ENCODE results near the gene HPCAL1.
A peak's percentile ranks its signal among the peaks of the same experiment; 100 is the strongest.
"Not testable (repeated sequence)": the region's sequence is repeated elsewhere in the genome, so short reads cannot be mapped to it uniquely, and the experiment has no call there.

Gene HPCAL1

GRCh38 chr2:10448576-10449485, 146.1 kb downstream of the HPCAL1 start:
- peak; percentile 48 for DNase-seq

GRCh38 chr2:10449486-10449831, 146.8 kb downstream of the HPCAL1 start:
- no peak for DNase-seq

DNA sequence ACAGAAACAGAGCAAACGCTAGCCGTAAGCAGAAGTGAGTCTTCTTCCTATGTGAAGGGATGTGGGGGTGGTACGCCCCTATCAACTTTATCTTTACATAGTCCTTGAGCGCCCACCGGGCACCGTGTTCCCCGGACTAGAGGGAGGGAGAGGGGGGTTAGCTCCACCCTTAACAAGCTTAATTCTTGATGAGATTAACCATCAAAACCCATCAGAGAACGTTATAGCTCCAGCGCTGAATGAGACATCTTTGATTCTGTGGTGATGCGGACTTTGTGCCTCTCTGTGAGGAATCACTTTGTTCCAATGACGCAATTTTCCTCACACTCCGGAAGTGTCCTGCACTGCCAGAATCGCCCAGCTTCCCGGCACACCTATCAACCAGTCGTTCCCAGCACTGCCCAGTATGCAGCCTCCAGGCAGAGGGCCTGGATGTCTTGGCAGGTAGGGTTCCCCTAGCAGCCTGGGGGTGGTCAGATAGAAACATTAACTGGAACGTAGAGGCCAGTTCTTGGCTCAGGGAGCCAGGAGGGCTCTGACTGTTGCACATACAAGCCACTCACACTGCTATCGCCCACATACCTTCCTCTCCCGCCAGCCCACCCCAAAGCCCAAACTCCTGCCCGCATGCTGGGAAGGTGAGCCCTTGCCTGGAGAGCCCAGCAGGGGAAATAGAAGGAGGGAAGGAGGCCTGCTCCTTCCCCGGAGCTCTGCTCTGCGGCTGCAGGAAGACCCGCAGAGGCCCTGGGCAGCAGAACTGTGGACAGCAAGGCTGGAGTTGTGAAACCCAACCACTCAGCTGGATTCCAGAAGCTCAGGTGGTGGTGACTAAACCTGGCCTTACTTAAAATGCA, 147.4 kb downstream of the HPCAL1 start:
- DNase-seq: no peak

- no peak for DNase-seq
These were observed 149.1 kb downstream of the HPCAL1 start for GRCh38 chr2:10451819-10452218.

- peak; percentile 83 for DNase-seq
These were observed 149.6 kb downstream of the HPCAL1 start for GRCh38 chr2:10452312-10452711.

DNA sequence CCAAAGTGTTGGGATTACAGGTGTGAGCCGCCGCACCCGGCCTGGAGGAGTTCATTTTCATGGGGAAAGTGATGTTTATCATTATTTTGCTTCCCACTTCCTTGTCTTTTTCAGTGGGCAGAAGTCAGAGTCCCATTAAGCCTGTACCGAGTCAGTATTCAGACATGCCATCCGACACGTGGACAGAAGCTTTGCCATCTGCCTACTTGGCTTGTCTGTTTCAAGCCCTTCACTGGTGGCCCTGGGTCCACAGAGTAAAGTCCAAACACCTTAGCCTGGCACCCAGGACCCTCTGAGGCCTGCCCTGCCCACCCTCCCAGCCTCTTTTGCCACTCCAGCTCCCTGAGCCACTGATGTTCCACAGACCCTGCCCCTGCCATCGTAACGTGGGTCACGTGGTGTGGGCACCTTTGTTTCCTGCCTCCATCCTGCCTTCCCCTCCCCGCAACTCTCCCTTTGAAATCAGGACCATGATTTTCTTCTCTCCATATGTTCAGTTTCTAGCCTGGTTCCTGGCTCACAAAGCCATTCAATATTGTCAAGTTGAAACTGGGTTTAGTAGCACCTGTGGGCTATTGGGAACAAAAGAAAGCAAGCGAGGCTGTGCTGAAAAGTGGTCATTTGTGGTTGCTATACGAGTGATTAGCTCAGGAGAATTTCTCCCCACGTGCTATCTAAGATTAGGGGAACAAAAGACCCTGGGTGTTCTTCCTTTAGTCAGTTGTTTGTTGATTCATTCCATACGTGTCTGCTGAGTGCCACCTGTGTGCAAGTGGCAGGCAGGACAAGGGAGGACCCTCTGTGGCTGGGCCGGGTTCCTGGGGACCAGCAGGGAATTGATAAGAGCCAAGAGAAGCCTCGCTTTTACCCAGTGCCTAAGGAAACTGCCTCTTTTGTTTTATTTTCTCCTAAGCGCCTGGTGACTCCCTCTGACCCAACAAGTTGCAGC, 150.5 kb downstream of the HPCAL1 start:
- DNase-seq: peak; percentile 8

GRCh38 chr2:10453905-10454298, 151.2 kb downstream of the HPCAL1 start:
- no peak for DNase-seq

GRCh38 chr2:10454505-10454904, 151.8 kb downstream of the HPCAL1 start:
- DNase-seq: no peak

GRCh38 chr2:10457195-10457594, 154.5 kb downstream of the HPCAL1 start:
- not testable (repeated sequence) for DNase-seq

GRCh38 chr2:10457846-10458598, 155.3 kb downstream of the HPCAL1 start:
- no peak for DNase-seq

DNA sequence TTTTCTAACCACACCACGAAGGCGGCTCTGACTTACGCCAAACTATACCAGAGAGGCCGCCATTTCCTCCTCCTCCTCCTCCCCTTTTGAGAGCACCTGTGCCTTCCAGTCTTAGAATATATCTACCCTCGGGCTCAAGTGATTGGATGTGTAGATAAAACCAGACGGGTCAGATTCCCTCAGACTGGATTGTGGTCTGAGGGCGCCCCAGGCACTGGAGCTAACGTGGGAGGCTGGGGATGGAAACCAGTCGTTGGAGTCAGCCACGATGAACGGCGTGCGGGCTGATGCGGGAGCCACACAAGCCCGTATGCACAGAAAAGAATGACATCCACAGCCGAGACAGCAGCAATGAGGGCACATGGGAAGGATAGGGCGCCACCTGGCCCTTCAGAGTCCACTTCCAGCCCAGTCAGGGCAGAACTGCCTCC, 157.7 kb downstream of the HPCAL1 start:
- DNase-seq: no peak

GRCh38 chr2:10462178-10463083, 159.7 kb downstream of the HPCAL1 start:
- DNase-seq: no peak

- no peak for DNase-seq
These were observed 163.2 kb downstream of the HPCAL1 start for GRCh38 chr2:10465910-10466309.

GRCh38 chr2:10466801-10467200, 164.1 kb downstream of the HPCAL1 start:
- DNase-seq: no peak

GRCh38 chr2:10467401-10467800, 164.7 kb downstream of the HPCAL1 start:
- DNase-seq: no peak

DNA sequence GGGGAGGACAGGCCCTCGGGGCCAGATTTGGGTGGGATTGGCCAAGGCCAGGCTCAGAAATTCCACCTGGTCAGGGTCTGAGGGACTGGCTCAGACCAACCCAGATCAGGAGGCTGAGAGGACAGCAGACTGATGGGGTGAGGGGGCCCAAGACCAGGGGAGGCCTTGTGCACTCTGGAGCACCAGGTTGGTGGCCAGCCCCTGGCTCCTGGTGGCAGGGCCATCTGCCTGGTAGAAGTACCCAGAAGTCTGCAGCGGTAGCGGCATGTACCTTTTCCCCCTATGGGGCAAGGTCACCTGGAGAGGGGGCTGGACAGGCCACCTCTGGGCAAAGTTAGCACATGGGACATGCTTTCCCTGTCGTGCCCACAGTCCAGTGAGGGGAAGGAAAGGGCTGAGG, 166.6 kb downstream of the HPCAL1 start:
- no peak for DNase-seq

- no peak for DNase-seq
These were observed 167.4 kb downstream of the HPCAL1 start for GRCh38 chr2:10469955-10470608.

- DNase-seq: no peak
These were observed 168.4 kb downstream of the HPCAL1 start for GRCh38 chr2:10471046-10471571.

DNA sequence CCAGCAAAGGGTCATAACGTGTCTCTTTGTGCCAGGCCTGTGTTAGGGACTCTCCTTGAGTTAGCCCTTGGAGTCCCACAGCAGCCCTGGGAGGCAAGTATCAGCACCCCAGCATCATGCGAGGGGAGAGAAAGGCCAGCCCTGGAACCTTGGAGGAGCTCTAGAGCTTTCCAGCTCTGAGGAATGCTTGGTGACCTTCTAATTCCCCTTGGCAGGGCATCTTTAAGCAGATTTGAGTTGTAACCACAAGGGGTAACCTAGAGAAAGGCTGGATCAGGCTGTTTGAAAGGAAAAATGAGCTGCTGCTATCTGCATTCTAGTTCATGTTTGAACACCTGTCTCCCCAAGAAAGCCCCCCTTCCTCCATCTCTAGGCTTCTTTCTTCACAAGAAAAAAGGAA, 169.3 kb downstream of the HPCAL1 start:
- DNase-seq: no peak
